ENCODE data around the gene XRCC5.

XRCC5 gene

DNA sequence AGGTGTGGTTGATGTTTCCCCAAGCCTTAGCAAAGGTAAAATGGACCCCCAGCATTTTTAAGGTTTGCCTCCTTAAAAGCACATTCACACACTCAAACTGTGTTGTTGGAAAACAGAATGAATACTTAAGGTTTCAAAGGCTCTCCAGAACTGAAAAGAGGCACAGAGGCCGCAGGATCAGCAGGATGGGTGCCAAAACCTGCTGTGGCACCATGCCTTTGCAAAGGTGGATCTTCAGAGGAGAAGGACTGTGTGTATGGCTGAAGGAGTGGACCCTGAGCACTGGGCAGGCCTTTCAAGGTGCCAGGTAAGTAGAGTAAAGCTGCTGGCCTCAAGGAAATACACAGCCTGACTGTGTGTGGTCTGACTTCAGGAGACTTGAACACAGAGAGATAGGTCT, 127.3 kb downstream of the XRCC5 start:
- DNase-seq = no peak

GRCh38 chr2:216242365-216242764, 133.2 kb downstream of the XRCC5 start:
- no peak for DNase-seq

DNA sequence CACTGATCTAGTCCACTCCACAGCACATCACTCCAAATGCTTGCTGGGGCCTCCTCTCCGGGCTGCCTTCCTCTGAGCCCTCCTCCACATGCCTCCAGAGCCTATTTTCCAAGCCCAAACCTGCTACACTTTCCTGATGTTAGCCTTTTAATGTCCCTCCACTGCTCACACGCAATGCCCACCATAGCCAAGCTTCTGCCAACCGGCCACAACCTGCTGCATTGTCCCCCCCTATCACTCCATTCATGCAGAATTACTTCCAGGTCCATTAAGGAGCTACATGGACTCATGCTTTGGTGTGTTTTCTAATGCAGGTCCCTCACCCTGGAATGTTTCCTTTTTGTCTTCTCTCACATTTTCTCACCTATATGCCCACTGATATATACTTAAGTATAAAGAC, 133.9 kb downstream of the XRCC5 start:
- DNase-seq = no peak

DNA sequence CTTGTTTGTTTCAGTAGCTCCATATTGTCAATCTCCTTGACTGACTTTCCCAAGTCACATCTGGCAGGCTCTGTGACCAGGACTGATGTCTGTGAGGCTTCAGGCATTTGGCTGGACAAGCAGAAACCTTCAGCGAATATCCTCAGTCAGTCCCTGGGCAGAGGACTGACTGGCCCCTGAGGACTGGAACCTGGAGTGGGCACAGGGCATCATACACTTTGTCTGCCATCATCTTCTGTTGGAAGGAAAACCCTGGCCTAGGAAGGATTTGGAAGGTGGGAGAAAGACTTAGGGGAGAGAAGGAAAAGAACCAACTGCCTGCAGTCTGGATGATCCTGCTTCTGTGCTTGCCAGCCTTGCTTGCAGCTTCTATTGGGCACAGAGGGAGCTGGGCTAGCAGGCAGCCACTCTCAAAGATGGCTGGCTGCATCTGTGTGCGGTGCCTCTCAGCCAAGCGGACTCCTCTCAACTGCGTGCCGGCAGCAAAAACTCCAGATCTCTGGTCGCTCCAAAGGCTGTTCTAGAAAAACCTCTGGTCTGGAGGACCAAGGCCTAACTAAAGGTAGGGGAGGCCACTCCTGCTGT, 136.3 kb downstream of the XRCC5 start:
- no peak for DNase-seq

DNA sequence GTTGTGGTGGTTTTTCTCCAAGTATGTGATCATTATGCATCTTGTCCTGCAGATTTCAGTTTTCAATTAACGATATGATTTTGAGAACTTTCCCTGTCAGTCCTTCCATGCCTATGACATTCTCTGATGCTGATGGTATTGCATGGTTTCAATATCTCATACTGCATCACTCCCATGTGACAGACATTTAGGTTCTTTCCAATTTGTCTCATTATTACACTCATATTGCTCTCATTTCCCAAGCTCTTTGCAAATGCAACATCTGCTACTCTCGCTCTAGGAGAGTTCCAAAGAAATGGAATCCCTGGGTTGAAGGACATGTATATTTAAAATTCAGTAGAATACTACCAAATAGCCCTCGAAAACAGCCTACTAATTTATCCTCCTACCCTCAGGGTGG, 137.6 kb downstream of the XRCC5 start:
- no peak for DNase-seq
